ENCODE data around the gene DPP6.

DPP6 gene

GRCh38 chr7:154497751-154498150 is 445.6 kb downstream of the DPP6 start:
- no peaks in the 10 kb centered on the region for H3K36me3 ChIP-seq (replicated peaks)
- no peak overlapping the region for H3K27ac ChIP-seq
- TF ChIP-seq CTCF (IDR thresholded peaks at IDR 0.05; ENCODE audit: low read depth, low read length, missing control alignments): no peak
- no peak for DNase-seq
- in situ Hi-C loops (cut with HindIII; ENCODE audit: low pct_ligation_motif_present, low sequenced_read_pairs): no loop called here
- H3K27me3 ChIP-seq (replicated peaks): no peaks in the 10 kb centered on the region
- H3K4me3 ChIP-seq (ENCODE audit: low read depth, low read length): no peak overlapping the region

GRCh38 chr7:154503962-154504550 is 451.9 kb downstream of the DPP6 start:
- in situ Hi-C loops (cut with HindIII; ENCODE audit: low pct_ligation_motif_present, low sequenced_read_pairs): no loop called here
- peak; percentile 40 for TF ChIP-seq CTCF (IDR thresholded peaks at IDR 0.05; ENCODE audit: low read depth, low read length, missing control alignments)
- Histone ChIP-seq H3K27ac (no peak overlapping the region), H3K36me3 (replicated peaks) (no peaks in the 10 kb centered on the region), H3K27me3 (replicated peaks) (no peaks in the 10 kb centered on the region), H3K4me3 (ENCODE audit: low read depth, low read length) (no peak overlapping the region)
- DNase-seq: peak; percentile 2

- in situ Hi-C loops (cut with HindIII; ENCODE audit: low pct_ligation_motif_present, low sequenced_read_pairs): no loop called here
- no peaks in the 10 kb centered on the region for H3K27me3 ChIP-seq (replicated peaks)
These were observed 452.7 kb downstream of the DPP6 start for GRCh38 chr7:154504918-154505317.

GRCh38 chr7:154505362-154505761 is 453.2 kb downstream of the DPP6 start:
- Histone ChIP-seq H3K4me3 (ENCODE audit: low read depth, low read length) (no peak overlapping the region), H3K36me3 (replicated peaks) (no peaks in the 10 kb centered on the region), H3K27me3 (replicated peaks) (no peaks in the 10 kb centered on the region), H3K27ac (no peak overlapping the region)
- no peak for DNase-seq
- in situ Hi-C loops (cut with HindIII; ENCODE audit: low pct_ligation_motif_present, low sequenced_read_pairs): no loop called here
- TF ChIP-seq CTCF (IDR thresholded peaks at IDR 0.05; ENCODE audit: low read depth, low read length, missing control alignments): no peak

More at GRCh38 chr7:154504918-154505317, 452.7 kb downstream of the DPP6 start:
- no peak for TF ChIP-seq CTCF (IDR thresholded peaks at IDR 0.05; ENCODE audit: low read depth, low read length, missing control alignments)
- H3K36me3 ChIP-seq (replicated peaks): no peaks in the 10 kb centered on the region
- no peak overlapping the region for H3K27ac ChIP-seq
- no peak overlapping the region for H3K4me3 ChIP-seq (ENCODE audit: low read depth, low read length)
- DNase-seq: no peak

GRCh38 chr7:154509192-154509591 is 457.0 kb downstream of the DPP6 start:
- no peaks in the 10 kb centered on the region for H3K36me3 ChIP-seq (replicated peaks)
- TF ChIP-seq CTCF (IDR thresholded peaks at IDR 0.05; ENCODE audit: low read depth, low read length, missing control alignments): no peak
- H3K27ac ChIP-seq: no peak overlapping the region
- no peaks in the 10 kb centered on the region for H3K27me3 ChIP-seq (replicated peaks)
- in situ Hi-C loops (cut with HindIII; ENCODE audit: low pct_ligation_motif_present, low sequenced_read_pairs): no loop called here
- DNase-seq: no peak
- no peak overlapping the region for H3K4me3 ChIP-seq (ENCODE audit: low read depth, low read length)

Data from brain microvascular endothelial cell (primary cell).